IPS-18c (cell line): ENCODE results near the gene DGKI.

ENCODE experiments used
- H3K4me3 ChIP-seq: 2 replicates; pipeline ENCODE4 v1.7.0; 2013; ENCODE audit warnings: low read depth, mild to moderate bottlenecking, low read length, moderate library complexity; ENCODE audit not compliant: insufficient read depth
- H3K9me3 ChIP-seq: one replicate; pipeline ENCODE4 v1.6.1; 2013; ENCODE audit warnings: mild to moderate bottlenecking, low read length, moderate library complexity; ENCODE audit not compliant: control insufficient read depth, insufficient read depth

DGKI gene

GRCh38 chr7:137443616-137444015 lies 403.2 kb downstream of the DGKI start:
- H3K9me3 ChIP-seq = no peaks in the 10 kb centered on the region

GRCh38 chr7:137441451-137441850 lies 405.3 kb downstream of the DGKI start:
- Histone ChIP-seq H3K4me3 (no peak overlapping the region), H3K9me3 (no peaks in the 10 kb centered on the region)

More at GRCh38 chr7:137443616-137444015, 403.2 kb downstream of the DGKI start:
- H3K4me3 ChIP-seq = no peak overlapping the region

GRCh38 chr7:137439829-137440825 lies 406.6 kb downstream of the DGKI start:
- Histone ChIP-seq H3K9me3 (no peaks in the 10 kb centered on the region), H3K4me3 (no peak overlapping the region)

- Histone ChIP-seq H3K9me3 (no peaks in the 10 kb centered on the region), H3K4me3 (no peak overlapping the region)
These were observed 411.8 kb downstream of the DGKI start for GRCh38 chr7:137434946-137435345.

DNA sequence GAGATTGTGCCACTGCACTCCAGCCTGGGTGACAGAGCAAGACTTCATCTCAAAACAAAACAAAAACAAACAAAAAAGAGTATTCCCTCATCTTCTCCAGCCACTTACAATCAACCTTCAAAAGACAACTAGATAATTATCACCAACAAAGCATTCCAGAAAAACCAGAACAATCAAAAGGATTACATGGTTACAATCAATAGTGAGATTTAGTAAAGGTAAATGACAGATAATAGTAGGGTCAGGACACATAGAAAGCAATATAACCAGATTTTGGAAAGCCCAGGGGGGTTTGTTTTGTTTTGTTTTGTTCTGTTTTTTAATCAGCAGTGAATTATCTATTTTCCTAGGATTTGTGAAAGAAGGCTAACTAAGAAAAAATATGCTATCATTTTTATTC lies 412.2 kb downstream of the DGKI start:
- no peak overlapping the region for H3K4me3 ChIP-seq
- no peaks in the 10 kb centered on the region for H3K9me3 ChIP-seq

GRCh38 chr7:137423321-137423720 lies 423.5 kb downstream of the DGKI start:
- Histone ChIP-seq H3K9me3 (no peaks in the 10 kb centered on the region), H3K4me3 (no peak overlapping the region)

DNA sequence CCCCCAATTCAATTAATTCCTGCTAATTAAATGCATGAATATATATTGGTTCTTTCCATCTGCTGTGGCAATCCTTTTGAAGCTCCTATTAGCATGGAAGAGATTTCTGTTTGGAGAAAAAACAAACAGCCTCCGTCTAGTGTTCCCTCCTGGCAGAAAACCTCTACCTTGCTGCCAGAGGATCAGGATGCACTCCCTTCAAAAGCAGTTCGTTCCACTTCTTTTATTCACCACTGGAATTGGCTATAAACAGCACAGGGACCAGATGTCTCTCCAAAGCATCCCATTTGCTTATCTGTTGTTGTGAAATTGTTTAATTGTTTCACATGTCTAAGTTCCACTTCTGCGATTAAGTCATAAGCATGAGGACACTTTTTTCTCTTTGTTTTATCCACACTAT lies 425.4 kb downstream of the DGKI start:
- Histone ChIP-seq H3K9me3 (no peaks in the 10 kb centered on the region), H3K4me3 (no peak overlapping the region)

GRCh38 chr7:137418841-137419240 lies 427.9 kb downstream of the DGKI start:
- Histone ChIP-seq H3K4me3 (no peak overlapping the region), H3K9me3 (no peaks in the 10 kb centered on the region)

DNA sequence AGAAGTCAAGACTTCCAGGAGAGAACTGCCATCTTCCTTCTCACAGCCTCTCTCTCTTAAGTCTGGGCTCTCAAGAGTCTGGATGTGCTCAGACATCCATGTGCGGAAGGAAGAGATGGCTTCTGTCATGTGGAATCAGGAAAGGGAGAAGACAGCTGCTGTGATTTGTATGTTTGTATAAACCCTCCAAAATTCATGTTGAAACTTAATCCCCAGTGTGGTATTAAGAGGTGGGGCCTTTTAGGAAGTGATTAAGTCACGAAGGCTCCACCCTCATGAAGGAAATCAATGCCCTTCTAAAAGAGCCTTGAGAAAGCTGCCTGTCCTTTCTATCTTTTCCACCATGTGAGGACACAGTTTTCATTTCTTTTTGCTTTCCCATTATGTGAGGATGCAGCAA lies 429.3 kb downstream of the DGKI start:
- Histone ChIP-seq H3K9me3 (no peaks in the 10 kb centered on the region), H3K4me3 (no peak overlapping the region)

- H3K4me3 ChIP-seq = no peak overlapping the region
- no peaks in the 10 kb centered on the region for H3K9me3 ChIP-seq
These were observed 432.9 kb downstream of the DGKI start for GRCh38 chr7:137413901-137414300.

- Histone ChIP-seq H3K4me3 (no peak overlapping the region), H3K9me3 (no peaks in the 10 kb centered on the region)
These were observed 435.3 kb downstream of the DGKI start for GRCh38 chr7:137411446-137411845.

DNA sequence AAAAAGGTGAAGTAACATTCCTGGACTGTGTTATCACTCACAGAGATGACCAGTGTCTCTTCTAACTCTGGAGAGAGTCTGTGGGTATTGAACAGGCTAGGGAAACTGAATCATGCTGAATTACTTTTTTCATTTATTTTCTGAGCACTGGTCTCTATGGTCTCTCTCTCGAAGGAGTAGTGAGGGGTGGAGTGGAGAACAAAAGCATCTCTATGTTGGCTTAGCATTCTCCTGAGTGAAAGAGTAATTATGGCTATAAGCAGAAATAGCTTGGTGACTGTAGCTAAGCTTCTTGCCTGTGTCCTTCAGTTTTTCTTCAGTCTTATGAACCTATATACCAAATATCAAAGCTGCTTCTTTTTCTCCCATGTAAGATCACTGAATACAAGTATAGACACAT lies 438.6 kb downstream of the DGKI start:
- no peak overlapping the region for H3K4me3 ChIP-seq
- H3K9me3 ChIP-seq = no peaks in the 10 kb centered on the region

DNA sequence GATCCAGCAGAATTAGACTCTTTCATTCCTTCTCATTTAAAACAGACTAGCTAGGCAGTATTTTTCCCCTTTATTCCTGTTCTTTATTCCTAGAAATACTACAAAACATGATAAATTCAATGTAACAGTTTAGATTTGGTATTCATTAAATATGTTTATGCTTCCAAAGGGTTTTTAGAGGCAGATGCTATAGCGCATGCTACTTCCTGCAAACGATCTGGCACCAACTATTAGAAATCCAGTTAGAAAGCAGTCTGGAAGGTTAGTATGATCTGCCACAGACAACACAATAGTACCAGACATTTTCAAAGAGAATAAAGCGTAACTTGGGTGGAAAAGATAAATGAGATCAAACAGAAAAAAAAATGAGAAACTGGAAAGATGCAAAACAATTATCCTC lies 439.7 kb downstream of the DGKI start:
- Histone ChIP-seq H3K9me3 (no peaks in the 10 kb centered on the region), H3K4me3 (no peak overlapping the region)

GRCh38 chr7:137404660-137405317 lies 442.0 kb downstream of the DGKI start:
- no peaks in the 10 kb centered on the region for H3K9me3 ChIP-seq
- no peak overlapping the region for H3K4me3 ChIP-seq

DNA sequence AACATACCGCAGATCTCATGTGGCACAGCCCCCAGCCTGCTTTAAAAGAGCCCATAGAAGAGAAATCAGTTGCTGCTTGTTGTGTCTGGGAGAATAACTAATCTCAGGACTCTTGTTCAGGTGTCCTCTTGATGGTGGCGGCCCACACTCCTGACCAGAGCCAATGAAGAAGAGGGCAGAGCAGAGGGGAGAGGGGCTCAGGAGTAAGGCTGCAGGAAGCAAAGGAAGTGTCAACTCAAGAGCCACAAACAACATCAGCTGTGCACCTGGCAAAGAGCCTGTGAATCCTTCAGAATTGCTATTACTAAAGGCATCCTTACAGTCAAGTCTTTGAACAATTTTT lies 443.4 kb downstream of the DGKI start:
- no peaks in the 10 kb centered on the region for H3K9me3 ChIP-seq
- H3K4me3 ChIP-seq = 0 out of 2 replicates have a peak overlapping the region, but pooled peaks have one; percentile 16

GRCh38 chr7:137402536-137403352 lies 444.0 kb downstream of the DGKI start:
- H3K4me3 ChIP-seq = peak overlapping the region; percentile 16; the same call in 1 of the 2 replicates
- H3K9me3 ChIP-seq = no peaks in the 10 kb centered on the region
